IPS DF 6.9 (cell line): Measurements from ENCODE around the gene VPS13D.

ENCODE experiments used
- DNase-seq: peaks from one replicate; pipeline ENCODE4 v3.0.0-alpha.2; 2013; ENCODE audit warnings: low read depth, low spot score
- H3K27ac ChIP-seq: one replicate; pipeline ENCODE4 v1.5.1; 2013; ENCODE audit warnings: low read length, control low read depth
- H3K27me3 ChIP-seq: 2 replicates; pipeline ENCODE4 v1.6.1; 2013; ENCODE audit warnings: mild to moderate bottlenecking, low read length; ENCODE audit not compliant: control insufficient read depth, insufficient read depth
- H3K36me3 ChIP-seq: 2 replicates; pipeline ENCODE4 v1.6.1; 2013; ENCODE audit warnings: low read length; ENCODE audit not compliant: control insufficient read depth, insufficient read depth
- H3K4me1 ChIP-seq: 2 replicates; pipeline ENCODE4 v1.6.1; 2013; ENCODE audit warnings: low read length; ENCODE audit not compliant: control insufficient read depth, insufficient read depth
- H3K4me3 ChIP-seq: 2 replicates; pipeline ENCODE4 v1.5.1; 2013; ENCODE audit warnings: mild to moderate bottlenecking, low read length
- H3K9me3 ChIP-seq: 2 replicates; pipeline ENCODE4 v1.6.1; 2013; ENCODE audit warnings: low read length, inconsistent platforms; ENCODE audit not compliant: control insufficient read depth, insufficient read depth
- WGBS: extraction: QIAGEN DNeasy Blood & Tissue Kit; methylation state at CpG from one replicate; pipeline ENCODE4 v1.1.7; 2013; ENCODE audit warnings: mixed read lengths, missing lambda C conversion rate; ENCODE audit not compliant: insufficient read length, insufficient coverage; 5-methylcytosine and 5-hydroxymethylcytosine counted together

The VPS13D gene

DNA sequence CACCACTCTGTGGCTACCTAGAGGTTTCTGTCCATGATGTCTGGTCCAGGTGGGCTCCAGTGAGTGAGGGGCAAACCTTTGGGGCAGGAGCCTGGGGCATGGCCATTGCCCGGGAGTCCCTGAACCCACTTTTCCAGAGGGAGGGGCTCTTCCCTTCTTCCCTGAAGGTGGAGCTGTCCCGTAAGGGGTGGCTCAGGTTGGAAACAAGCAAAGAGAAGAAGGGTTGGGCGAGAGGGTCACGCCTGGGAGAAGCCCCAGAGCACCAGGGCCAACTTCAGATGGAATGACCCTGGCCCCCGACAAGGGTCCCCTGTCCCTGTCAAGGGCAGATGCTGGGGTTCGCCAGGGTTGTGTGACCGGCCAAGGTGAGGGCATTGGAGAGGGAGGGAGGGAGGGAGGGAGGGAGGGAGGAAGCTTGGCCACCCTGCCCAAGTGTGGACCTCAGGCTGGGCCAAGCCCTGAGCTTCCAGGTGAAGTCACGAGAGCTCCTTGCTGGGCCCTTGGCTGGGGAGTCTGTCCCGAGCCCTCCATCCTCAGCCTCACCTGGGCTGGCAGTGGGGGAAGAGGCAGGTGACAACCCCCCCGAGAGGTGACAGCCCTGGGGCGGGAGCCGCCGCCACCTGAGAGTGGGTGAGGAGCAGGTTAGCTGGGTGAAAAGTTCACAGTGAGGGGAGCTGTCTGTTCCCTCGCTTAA, 318.6 kb downstream of the VPS13D start:
- H3K27me3 ChIP-seq = no peaks in the 10 kb centered on the region
- no CpG with 5 or more reads among the region's 14 CpGs for WGBS
- no peaks in the 10 kb centered on the region for H3K9me3 ChIP-seq
- no peaks in the 10 kb centered on the region for H3K36me3 ChIP-seq
- H3K27ac ChIP-seq = no peak overlapping the region
- no peaks in the 10 kb centered on the region; the same call in 1 of the 2 replicates for H3K4me1 ChIP-seq
- no peak overlapping the region for H3K4me3 ChIP-seq
- no peak for DNase-seq

DNA sequence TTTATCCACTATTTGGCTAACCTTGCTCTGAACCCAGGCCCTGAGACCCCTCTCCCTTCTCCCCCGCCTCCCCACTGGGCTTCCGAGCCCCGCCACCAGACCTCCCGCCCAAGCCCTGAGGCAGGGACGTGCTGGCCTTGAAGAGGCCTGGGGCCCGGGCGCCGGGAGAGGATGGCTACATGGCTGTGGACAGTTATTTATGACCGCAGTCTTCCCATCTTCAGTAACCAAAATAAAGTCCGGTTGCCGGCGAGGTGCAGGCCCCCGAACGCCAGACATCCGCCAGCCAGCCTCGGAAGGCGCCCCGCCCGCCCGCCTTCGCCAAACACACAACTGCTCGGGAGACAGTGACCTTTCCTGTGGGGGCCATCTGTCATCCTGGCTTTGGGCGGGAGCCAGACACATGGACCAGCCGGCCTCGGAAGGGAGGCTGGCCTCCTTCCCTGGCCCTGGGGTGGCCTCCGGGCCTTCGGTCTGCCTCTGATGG, 319.2 kb downstream of the VPS13D start:
- Histone ChIP-seq H3K27ac (no peak overlapping the region), H3K27me3 (no peaks in the 10 kb centered on the region), H3K4me3 (no peak overlapping the region), H3K9me3 (no peaks in the 10 kb centered on the region), H3K4me1 (no peaks in the 10 kb centered on the region; the same call in 1 of the 2 replicates), H3K36me3 (no peaks in the 10 kb centered on the region)
- DNase-seq = no peak
- WGBS = no CpG with 5 or more reads among the region's 27 CpGs

DNA sequence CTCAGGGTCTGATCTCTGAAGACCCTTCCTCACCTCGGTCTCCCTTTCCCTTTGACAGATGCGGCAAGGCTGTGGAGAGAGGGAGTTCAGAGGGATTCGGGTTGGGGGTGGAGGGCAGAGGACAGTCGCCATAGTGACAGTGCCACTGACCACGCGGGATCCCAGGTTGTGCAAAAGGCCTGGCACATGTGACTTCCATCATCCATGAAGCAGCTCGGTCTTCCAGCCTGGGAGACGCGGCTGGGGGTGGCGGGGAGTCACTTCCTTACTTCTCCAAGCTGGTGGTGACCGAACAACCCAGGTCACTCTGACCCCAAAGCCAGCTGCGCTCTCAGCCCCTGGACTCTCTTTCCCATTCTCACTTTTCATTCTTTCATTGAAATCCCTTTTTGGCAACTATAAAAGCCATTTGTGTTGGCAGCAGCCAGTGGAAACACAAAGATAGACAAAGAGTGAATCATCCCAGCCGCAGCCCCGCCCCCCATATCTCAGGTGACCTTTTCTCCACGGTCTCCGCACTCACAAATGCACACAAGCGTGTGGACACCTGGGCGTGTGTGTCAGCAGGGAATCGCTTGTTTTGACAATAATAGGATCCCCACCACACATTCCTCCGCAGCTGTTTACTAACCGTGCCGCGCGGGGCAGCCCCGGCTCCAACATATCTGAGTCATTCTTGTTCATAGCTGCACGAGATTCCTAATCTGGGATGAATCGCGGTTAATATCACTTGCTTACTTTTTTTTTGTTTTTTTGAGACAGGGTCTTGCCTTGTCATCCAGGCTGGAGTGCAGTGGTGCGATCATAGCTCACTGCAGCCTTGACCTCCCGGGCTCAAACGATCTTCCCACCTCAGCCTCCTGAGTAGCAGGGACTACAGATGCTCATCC, 319.9 kb downstream of the VPS13D start:
- Histone ChIP-seq H3K4me3 (no peak overlapping the region), H3K27me3 (no peaks in the 10 kb centered on the region), H3K4me1 (no peaks in the 10 kb centered on the region; the same call in 1 of the 2 replicates), H3K9me3 (no peaks in the 10 kb centered on the region), H3K27ac (no peak overlapping the region), H3K36me3 (no peaks in the 10 kb centered on the region)
- no CpG with 5 or more reads among the region's 31 CpGs for WGBS
- DNase-seq = no peak

DNA sequence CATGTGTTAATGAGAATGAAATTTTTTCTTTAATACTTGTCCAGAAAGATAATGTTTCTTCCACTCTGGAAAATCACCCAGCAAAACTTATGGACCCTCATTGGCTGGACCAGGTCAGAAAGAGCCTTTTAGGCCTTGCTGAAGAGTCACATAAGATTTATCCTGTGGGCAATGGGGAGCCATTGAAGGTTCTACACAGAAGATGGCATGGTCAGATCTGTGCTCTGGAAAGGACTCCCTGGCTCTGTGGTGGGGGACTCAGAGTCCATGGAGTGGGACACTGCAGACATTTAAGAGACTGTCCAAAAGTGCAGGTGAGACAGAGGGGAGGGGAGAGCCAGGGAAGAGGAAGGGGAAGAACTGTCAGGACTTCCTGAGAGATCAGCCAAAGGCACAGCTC, 321.8 kb downstream of the VPS13D start:
- DNase-seq = no peak
- Histone ChIP-seq H3K9me3 (no peaks in the 10 kb centered on the region), H3K27me3 (no peaks in the 10 kb centered on the region), H3K4me3 (no peak overlapping the region), H3K36me3 (no peaks in the 10 kb centered on the region), H3K27ac (no peak overlapping the region), H3K4me1 (no peaks in the 10 kb centered on the region; the same call in 1 of the 2 replicates)

DNA sequence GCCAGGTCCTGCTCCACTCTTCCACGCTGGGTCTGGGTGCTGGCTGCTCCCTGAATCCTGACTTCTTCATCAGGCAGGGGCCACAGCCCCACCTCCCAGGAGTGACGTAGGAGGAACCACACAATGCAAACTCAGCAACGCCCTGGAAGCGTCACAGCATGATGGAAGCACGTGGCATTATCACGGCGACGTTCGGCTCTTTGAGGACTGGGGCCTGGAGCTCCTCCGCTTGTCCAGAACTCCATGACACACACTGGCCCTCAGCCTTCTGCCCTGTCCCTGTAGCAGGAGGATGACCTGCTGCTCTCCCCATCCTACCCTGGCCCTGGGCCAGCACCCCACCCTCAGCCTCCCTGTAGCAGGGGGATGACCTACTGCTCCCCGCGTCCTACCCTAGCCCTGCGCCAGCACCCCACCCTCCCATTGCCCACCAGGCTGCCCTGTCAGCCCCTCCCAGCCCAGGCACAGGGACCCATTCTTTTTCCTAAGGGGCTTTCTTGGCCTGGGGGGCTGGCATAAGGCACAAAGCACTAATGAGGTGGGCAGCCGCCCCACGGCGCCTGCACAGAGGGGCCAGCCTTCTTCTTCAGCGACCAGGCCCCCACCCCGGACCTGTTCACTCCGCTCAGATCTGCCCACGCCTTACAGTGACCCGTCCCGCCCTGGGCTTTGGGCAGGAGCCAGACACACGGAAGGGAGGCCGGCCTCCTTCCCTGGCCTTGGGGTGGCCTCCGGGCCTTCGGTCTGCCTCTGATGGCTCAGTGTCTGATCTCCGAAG, 322.5 kb downstream of the VPS13D start:
- no CpG with 5 or more reads among the region's 27 CpGs for WGBS

DNA sequence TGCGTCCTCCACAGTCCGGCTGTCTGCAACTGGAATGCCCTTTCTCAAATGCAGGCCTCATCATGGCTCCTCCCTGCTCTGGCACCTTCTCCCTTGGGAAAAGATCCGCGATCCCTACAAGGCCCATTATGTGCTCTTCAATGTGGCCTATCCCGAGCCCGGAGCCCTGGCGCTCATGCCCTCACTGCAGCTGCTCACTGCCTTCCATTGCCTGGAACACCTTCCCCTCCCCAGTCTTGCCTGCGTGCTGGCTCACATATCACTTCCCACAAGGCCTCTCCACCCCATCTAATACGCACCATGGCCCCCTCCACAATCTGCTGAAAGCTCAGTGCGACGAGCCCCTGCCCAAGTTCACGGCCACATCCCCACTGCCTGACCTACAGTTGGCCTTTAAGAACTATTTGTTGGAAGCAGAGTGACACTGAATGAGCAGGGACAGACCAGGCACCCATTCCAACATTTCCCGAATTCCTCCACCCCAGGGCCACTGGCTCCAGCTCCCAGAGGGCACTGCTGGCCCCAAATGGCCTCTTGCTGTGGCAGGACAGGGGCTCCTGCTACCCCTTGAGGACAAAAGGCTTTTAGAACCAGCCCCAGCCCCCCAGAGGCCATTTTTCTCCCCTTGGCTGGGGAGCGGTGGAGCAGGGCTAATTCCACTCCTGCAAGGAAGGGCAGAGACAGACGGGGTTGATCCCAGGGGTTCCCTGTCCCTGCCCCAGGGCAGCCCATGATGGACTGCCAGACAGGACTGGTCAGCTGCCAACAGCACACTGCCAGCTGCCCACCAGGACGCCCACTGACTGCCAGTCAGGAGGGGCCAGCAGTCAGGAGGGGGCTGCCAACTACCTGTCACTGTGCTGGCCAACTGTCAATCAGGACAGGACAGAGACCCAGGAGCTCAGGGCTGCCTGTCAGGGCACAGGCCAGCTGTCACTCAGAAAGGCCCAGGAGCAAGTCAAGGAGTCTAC, 323.4 kb downstream of the VPS13D start:
- Histone ChIP-seq H3K27me3 (no peaks in the 10 kb centered on the region), H3K36me3 (no peaks in the 10 kb centered on the region), H3K4me3 (no peak overlapping the region), H3K9me3 (no peaks in the 10 kb centered on the region), H3K4me1 (no peaks in the 10 kb centered on the region; the same call in 1 of the 2 replicates), H3K27ac (no peak overlapping the region)
- WGBS = no CpG with 5 or more reads among the region's 16 CpGs
- DNase-seq = no peak

More for the DNA sequence above, 322.5 kb downstream of the VPS13D start:
- Histone ChIP-seq H3K36me3 (no peaks in the 10 kb centered on the region), H3K27me3 (no peaks in the 10 kb centered on the region), H3K27ac (no peak overlapping the region), H3K9me3 (no peaks in the 10 kb centered on the region), H3K4me3 (no peak overlapping the region), H3K4me1 (no peaks in the 10 kb centered on the region; the same call in 1 of the 2 replicates)
- no peak for DNase-seq

DNA sequence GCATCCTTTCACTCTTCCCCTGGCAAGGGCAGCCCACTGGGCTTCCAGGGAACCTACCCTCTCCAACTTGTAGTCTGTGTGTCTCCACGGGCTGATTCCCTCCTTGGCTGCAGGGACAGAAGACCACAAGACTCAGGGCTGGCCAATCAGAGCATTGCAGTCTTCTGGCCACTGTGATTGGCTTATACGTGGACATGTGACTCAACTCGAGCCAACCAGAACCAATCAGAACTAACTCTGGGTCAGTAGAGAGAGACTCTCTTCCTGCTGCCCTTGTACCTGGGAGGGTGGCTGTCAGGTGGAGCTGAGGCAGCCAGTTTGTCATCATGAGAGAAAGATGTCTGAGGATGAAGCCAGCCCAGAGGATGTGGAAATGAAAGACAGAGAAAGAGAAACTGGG, 324.1 kb downstream of the VPS13D start:
- Histone ChIP-seq H3K4me1 (no peaks in the 10 kb centered on the region; the same call in 1 of the 2 replicates), H3K36me3 (no peaks in the 10 kb centered on the region), H3K4me3 (no peak overlapping the region), H3K9me3 (no peaks in the 10 kb centered on the region), H3K27ac (no peak overlapping the region), H3K27me3 (no peaks in the 10 kb centered on the region)
- no peak for DNase-seq
- no CpG with 5 or more reads among the region's 3 CpGs for WGBS

DNA sequence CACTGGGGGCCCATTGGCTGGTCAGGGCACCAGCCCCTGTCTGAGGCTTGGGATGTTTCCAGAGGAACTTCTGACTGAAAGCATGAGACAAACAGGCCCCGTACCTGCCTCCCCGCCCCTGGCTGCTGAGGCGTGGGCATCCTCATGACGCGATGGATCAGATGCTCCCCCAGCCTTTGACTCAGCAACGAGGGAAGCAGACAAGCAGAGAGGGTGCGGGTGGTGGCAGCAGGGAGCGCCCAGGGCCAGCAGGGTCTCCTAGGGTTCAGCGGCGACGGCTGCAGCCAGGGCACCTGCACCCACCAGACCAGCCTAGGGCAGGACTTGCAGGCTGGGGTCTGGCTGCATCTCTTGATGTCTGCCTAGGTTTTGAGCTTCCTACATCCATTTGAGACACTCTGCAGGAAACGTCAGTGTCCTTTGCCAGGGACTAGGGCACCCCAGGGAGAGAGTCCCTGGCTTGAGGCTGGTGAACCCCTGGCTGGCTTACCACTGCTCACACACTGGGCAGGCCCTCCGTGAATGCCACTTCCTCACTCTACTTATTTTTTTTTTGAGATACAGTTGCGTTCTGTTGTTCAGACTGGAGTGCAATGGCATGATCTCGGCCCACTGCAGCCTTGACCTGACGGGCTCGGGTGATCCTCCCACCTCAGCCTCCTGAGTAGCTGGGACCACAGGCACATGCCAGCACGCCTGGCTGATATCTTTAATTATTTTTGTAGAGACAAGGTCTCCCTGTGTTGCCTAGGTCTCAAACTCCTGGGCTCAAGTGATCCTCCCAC, 324.9 kb downstream of the VPS13D start:
- no CpG with 5 or more reads among the region's 18 CpGs for WGBS
- Histone ChIP-seq H3K4me3 (no peak overlapping the region), H3K27ac (no peak overlapping the region), H3K9me3 (no peaks in the 10 kb centered on the region), H3K27me3 (no peaks in the 10 kb centered on the region), H3K36me3 (no peaks in the 10 kb centered on the region), H3K4me1 (no peaks in the 10 kb centered on the region)
- no peak for DNase-seq
